Stimulated activated CD8-positive, alpha-beta memory T cell treated with anti-CD3 and anti-CD28 coated beads, Interleukin-4, amount 100 ng/mL, for 1 hour (primary cell): ENCODE measurements around the gene SMIM26.

Experiments
- DNase-seq, 2 donors: peaks; one replicate each; pipeline ENCODE4 v3.0.0-alpha.2; 2020; ENCODE audit warnings: low read depth in 2 of 2, low spot score in 1 of 2

SMIM26 gene

DNA sequence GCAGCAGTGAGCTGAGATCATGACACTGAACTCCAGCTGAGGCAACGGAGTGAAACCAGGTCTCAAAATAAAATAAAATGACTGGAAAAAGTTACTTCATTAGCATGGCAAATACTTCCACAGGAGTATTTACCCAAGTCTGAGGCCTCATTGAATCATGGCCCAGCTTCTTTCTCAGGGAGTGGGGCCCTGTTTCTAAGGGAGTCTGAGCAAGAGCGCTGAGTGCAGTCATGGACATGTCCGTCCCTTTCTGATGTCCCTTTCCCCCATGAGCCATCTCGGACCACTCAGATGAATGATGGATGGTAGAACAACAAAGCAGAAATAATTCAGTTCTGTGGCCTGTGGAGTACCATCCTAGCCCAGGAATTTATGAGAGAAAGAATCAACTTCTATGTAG lies 12.8 kb downstream of the SMIM26 start:
- DNase-seq = no peak

DNA sequence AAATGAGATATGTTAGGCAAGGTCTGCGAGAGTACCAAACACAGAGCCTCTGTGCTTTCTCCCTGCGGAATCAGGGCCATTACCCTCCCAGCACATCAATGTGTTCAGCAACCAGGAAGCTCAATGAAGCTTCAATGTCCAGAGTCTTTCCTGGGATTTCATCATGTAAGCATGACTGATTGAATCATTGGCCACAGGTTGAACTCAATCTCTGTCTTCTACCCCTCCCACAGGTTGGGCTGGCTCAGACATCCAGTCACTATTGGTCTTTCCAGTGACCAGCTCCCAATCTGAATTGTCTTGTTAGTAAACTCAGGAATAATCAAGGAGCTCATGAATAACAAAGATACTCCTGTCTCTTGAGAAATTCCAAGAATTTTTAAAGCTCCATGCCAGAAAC lies 17.9 kb downstream of the SMIM26 start:
- no peak for DNase-seq

- peak; percentile 68 for DNase-seq
Observed at GRCh38 chr20:18587665-18588573, 20.7 kb downstream of the SMIM26 start, which contains the start of gene DTD1. Gene DTD1, plus strand, starts transcription at chr20:18588054. Its CDS starts 19 bp downstream, at chr20:18588073.

DNA sequence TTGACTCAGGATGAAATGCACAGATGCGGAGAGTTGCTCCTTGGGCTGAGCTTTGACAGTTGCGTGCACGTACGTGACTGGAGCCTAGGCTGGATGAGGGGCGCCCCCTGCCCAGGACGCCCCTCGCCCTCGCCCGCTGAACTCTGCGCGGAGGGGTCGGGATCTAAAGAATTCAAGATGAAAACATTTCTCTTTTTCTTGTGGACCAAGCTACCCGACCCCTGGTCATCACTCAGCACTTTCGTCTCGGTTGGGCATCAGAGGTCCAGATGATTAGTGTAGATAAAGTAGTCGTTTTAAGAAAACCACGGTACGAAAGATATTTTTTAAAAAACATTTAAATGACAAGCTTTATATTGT lies 21.3 kb downstream of the SMIM26 start:
- no peak for DNase-seq

- no peak for DNase-seq
Observed at GRCh38 chr20:18589941-18590674, 22.9 kb downstream of the SMIM26 start.

DNA sequence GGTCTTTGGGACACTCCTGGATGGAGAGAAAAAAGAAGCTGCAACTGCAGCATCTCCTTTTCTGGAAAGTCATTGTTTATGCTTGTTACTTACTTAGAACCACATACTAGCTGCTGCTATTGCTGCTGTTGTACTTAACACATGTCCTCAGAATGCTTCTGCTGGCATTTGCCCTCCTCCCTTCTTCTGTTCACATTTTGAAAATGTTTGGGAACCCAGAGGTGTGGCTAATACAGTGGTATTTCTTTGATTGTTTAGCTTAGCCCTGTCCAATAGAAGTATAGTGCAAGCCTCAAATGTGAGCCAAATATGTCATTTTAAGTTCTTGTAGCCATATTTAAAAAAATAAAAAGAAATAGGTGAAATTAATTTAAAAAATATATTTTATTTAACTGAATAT lies 29.0 kb downstream of the SMIM26 start:
- DNase-seq = no peak

DNA sequence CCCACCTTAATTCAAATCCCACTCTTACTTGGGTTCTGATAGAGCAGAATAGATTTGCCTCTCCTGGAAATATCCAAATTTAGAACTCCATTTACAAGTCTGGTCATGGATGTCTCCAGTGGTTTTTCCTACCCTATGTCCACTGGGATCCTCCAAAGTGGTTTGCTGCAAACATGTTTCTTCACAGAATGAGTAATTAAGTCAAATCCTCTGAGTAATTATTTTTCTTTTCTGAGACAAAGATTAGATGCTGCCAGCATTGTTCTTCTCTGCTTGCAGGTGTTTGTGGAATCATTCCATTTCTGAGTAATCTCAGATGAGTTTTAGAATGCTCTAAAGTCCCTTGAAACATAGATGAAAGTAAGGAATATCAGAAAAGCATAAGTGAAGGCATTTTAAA lies 42.5 kb downstream of the SMIM26 start:
- no peak for DNase-seq

GRCh38 chr20:18611492-18611891 lies 44.3 kb downstream of the SMIM26 start:
- DNase-seq = no peak

- DNase-seq = no peak
Observed at GRCh38 chr20:18613553-18613952, 46.3 kb downstream of the SMIM26 start.

GRCh38 chr20:18614244-18614643 lies 47.0 kb downstream of the SMIM26 start:
- DNase-seq = no peak

- DNase-seq = no peak
Observed at GRCh38 chr20:18615020-18615650, 47.9 kb downstream of the SMIM26 start.
